Measurements from ENCODE around the gene GAPVD1.

Gene GAPVD1

DNA sequence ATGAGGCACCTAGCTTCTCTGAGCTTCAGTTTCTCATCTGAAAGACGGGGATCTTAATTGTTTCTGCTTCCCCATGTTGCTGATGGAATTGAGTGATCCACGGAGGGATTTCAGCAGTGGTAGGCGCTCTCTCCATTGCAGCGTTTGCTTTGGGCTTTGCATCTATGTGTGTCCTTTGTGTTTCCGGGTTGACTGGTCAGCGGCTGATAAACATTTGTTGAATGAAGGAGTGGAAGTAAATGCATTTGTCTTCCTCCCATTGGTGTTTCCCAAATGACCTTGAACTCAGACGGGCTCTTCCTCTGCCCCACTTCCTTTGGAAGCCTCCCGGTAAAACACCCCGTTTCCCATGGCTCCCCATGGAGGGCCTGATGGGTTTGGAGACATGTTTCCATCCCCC is 117.2 kb downstream of the GAPVD1 start:
- no peak for DNase-seq (ENCODE audit: low read depth, low spot score)
- in situ Hi-C loops (cut with HindIII; ENCODE audit: low sequenced_read_pairs), result no loop called here
- TF ChIP-seq, protein P1, sequence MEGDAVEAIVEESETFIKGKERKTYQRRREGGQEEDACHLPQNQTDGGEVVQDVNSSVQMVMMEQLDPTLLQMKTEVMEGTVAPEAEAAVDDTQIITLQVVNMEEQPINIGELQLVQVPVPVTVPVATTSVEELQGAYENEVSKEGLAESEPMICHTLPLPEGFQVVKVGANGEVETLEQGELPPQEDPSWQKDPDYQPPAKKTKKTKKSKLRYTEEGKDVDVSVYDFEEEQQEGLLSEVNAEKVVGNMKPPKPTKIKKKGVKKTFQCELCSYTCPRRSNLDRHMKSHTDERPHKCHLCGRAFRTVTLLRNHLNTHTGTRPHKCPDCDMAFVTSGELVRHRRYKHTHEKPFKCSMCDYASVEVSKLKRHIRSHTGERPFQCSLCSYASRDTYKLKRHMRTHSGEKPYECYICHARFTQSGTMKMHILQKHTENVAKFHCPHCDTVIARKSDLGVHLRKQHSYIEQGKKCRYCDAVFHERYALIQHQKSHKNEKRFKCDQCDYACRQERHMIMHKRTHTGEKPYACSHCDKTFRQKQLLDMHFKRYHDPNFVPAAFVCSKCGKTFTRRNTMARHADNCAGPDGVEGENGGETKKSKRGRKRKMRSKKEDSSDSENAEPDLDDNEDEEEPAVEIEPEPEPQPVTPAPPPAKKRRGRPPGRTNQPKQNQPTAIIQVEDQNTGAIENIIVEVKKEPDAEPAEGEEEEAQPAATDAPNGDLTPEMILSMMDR (IDR thresholded peaks at IDR 0.05; ENCODE audit: low read depth, low read length), result no peak
- H3K4me3 ChIP-seq (ENCODE audit: low read depth, low read length), result no peak overlapping the region

DNA sequence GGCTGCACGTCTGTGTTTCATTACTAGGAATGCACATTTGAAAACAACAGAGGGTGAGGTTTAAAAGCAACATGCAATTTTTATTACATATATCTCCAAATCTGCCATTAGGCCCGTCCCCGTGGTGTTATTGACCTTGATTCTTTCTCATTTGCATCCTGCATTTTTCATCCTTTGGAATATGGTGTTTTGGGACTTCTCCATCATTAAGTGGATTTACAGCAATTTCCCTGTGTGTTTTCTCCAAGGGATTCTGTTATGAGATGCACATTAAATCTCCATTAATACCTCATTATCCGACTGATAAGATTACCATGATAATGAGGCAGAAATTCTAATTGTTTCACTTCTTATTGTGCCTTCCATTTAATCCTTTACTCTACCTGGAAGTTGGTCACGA is 117.6 kb downstream of the GAPVD1 start:
- no peak for DNase-seq (ENCODE audit: low read depth, low spot score)
- TF ChIP-seq, protein P1 (IDR thresholded peaks at IDR 0.05; ENCODE audit: low read depth, low read length), result no peak
- in situ Hi-C loops (cut with HindIII; ENCODE audit: low sequenced_read_pairs), result no loop called here
- no peak overlapping the region for H3K4me3 ChIP-seq (ENCODE audit: low read depth, low read length)

DNA sequence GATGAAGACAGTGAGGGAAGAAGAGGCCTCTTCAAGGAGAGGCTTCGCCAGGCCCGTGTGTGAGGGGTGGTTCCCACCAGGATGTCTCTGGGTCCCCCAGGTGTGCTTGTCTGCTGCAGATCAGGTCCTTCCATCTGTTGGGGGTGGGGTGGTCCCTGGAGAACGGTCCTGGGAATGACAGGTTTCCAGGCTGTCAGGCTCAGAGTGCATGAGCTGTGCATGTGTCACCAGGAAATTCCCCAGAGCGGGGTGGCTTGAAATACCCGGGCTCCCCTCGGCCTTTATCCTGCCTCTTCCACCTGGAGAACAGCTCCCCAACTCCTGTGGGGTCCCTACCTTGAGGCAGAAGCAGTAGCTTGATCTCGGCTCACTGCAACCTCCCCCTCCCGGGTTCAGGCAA is 118.8 kb downstream of the GAPVD1 start:
- TF ChIP-seq, protein P1 (IDR thresholded peaks at IDR 0.05; ENCODE audit: low read depth, low read length), result no peak
- DNase-seq (ENCODE audit: low read depth, low spot score), result no peak
- no peak overlapping the region for H3K4me3 ChIP-seq (ENCODE audit: low read depth, low read length)
- in situ Hi-C loops (cut with HindIII; ENCODE audit: low sequenced_read_pairs), result no loop called here

DNA sequence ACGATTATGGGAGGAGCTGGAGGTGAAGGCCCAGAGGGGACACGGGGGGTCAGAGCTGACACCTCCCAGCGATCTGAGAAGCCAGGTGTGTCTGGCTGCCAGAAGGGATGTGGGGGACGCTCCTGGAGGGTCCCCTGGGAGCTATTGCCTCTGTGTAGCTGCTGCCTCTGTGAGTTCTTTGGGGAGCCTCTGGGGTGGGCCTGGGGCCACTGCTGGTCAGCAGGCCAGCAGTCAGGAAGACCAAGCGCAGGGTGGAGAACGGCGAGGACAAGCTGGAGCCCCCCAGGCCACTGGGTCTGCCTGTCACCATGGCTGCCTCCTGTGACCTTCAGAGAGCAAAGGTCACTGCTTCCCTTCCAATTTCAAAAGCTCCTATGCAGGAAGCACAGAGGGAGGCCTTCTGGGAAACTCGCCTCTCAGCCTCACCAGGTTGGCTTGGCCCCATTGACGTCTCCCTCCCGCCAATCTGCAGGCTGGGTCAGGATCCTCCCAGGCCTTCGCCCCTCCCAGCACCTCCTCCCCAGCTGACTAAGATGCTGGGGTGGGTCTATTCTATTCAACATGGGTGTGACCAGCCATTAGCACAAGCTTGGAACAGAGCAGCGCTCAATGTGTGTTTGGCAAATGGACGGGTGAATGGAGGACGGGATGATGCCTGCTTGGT is 126.4 kb downstream of the GAPVD1 start:
- in situ Hi-C loops (cut with HindIII; ENCODE audit: low sequenced_read_pairs), result no loop called here
- DNase-seq (ENCODE audit: low read depth, low spot score), result no peak
- H3K4me3 ChIP-seq (ENCODE audit: low read depth, low read length), result no peak overlapping the region
- TF ChIP-seq, protein P1 (IDR thresholded peaks at IDR 0.05; ENCODE audit: low read depth, low read length), result no peak

DNA sequence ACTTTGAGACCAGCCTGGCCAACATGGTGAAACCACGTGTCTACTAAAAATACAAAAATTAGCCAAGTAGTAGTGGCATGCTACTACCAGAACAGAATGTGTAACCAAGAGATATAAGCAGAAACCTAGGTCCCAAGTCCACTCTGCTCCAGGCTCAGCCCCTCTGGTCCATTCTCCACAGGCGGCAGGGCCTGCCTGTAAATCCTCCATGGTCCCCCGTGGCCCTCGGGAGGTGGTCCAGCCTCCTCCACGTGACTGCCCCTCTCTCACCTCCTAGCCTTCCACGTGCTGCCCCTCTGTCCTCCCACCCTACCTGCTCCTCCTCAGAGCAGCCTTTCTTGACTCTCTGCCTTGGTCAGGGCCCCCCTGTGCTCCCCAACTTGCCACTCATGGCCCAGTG is 127.4 kb downstream of the GAPVD1 start:
- no peak overlapping the region for H3K4me3 ChIP-seq (ENCODE audit: low read depth, low read length)
- TF ChIP-seq, protein P1 (IDR thresholded peaks at IDR 0.05; ENCODE audit: low read depth, low read length), result no peak
- in situ Hi-C loops (cut with HindIII; ENCODE audit: low sequenced_read_pairs), result no loop called here
- DNase-seq (ENCODE audit: low read depth, low spot score), result no peak

DNA sequence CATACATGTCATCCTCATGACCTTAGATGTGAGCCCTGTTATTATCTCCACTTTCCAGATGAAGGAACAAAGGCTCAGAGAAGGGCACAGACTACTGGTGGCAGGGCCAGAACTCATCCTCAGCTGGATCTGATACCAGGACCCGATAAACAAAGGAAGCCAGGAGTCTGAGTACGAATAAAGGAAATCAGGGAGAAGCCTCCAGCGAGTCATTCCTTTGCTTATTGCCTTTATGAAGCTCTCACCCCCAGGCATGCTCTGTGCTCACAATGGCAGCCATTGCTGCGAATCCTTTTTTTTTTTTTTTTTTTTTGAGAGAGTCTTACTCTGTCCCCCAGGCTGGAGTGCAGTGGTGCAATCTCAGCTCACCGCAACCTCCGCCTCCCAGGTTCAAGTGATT is 130.1 kb downstream of the GAPVD1 start:
- no peak for DNase-seq (ENCODE audit: low read depth, low spot score)
- H3K4me3 ChIP-seq (ENCODE audit: low read depth, low read length), result no peak overlapping the region
- TF ChIP-seq, protein P1 (IDR thresholded peaks at IDR 0.05; ENCODE audit: low read depth, low read length), result no peak
- in situ Hi-C loops (cut with HindIII; ENCODE audit: low sequenced_read_pairs), result no loop called here
